HepG2 (cell line): ENCODE measurements around the gene TMEM87B. TPM values are rescaled to one million over a fixed set of nuclear protein-coding genes. Genes with fewer than 3 reads are reported as not detected.

Experiments
- ATAD3A ChIP-seq: sonication (generic); formaldehyde crosslinking; IDR thresholded peaks from 2 replicates; pipeline ENCODE4 v1.4.0; 2020; ENCODE audit warnings: missing genetic modification reagents
- CCDC6 ChIP-seq: sonication (generic); formaldehyde crosslinking; IDR thresholded peaks from 2 replicates; pipeline ENCODE4 v1.8.1; 2022; ENCODE audit warnings: mild to moderate bottlenecking, missing genetic modification reagents, moderate library complexity
- EEA1 ChIP-seq: sonication (generic); formaldehyde crosslinking; IDR thresholded peaks from 2 replicates; pipeline ENCODE4 v1.5.1; 2020; ENCODE audit warnings: mild to moderate bottlenecking, missing genetic modification reagents, borderline replicate concordance
- FOXA1 ChIP-seq, 2 experiments: fragments of 450-650 bp in 1 of 2; sonication (generic) in 1 of 2; formaldehyde crosslinking in 1 of 2; IDR thresholded peaks; 2 replicates each; pipeline versions ENCODE4 v1.4.0 to v1.6.1; 2016 to 2020; ENCODE audit warnings: missing genetic modification reagents in 1 of 2
- FOXJ3 ChIP-seq: sonication (generic); formaldehyde crosslinking; IDR thresholded peaks from 2 replicates; pipeline ENCODE4 v1.4.0; 2020; ENCODE audit warnings: missing genetic modification reagents, mild to moderate bottlenecking, borderline replicate concordance
- GMEB1 ChIP-seq: sonication (generic); formaldehyde crosslinking; IDR thresholded peaks from 2 replicates; pipeline ENCODE4 v1.5.1; 2020; ENCODE audit warnings: missing genetic modification reagents, mild to moderate bottlenecking, borderline replicate concordance
- HMG20A ChIP-seq: IDR thresholded peaks from 2 replicates; pipeline ENCODE4 v1.6.1; 2016; ENCODE audit warnings: borderline replicate concordance
- HOXA3 ChIP-seq: sonication (generic); formaldehyde crosslinking; IDR thresholded peaks from 2 replicates; pipeline ENCODE4 v1.5.0; 2020; ENCODE audit warnings: missing genetic modification reagents
- PBX3 ChIP-seq: sonication (generic); formaldehyde crosslinking; IDR thresholded peaks from 2 replicates; pipeline ENCODE4 v1.8.1; 2023; ENCODE audit warnings: missing genetic modification reagents, inconsistent platforms, borderline replicate concordance
- PHF5A ChIP-seq: IDR thresholded peaks from one replicate; pipeline ENCODE4 v1.6.1; 2018; ENCODE audit warnings: low read depth, missing genetic modification reagents; ENCODE audit not compliant: unreplicated experiment
- PRDM10 ChIP-seq: sonication (generic); formaldehyde crosslinking; IDR thresholded peaks from 2 replicates; pipeline ENCODE4 v1.4.0; 2020; ENCODE audit warnings: low read depth, missing genetic modification reagents
- RBAK ChIP-seq: sonication (generic); formaldehyde crosslinking; IDR thresholded peaks from 2 replicates; pipeline ENCODE4 v1.5.1; 2020; ENCODE audit warnings: mild to moderate bottlenecking, missing genetic modification reagents
- SNRNP70 ChIP-seq: fragments of 200-400 bp; formaldehyde crosslinking; IDR thresholded peaks from 2 replicates; pipeline ENCODE4 v1.6.1; 2017; ENCODE audit warnings: mild to moderate bottlenecking, low read depth, low read length, moderate library complexity
- SRF ChIP-seq: IDR thresholded peaks from 2 replicates; pipeline ENCODE4 v1.6.1; 2011; ENCODE audit warnings: mild to moderate bottlenecking, low read depth, low read length, moderate library complexity
- ZFP41 ChIP-seq: sonication (generic); formaldehyde crosslinking; IDR thresholded peaks from 2 replicates; pipeline ENCODE4 v1.4.0; 2020; ENCODE audit warnings: mild to moderate bottlenecking, missing genetic modification reagents, borderline replicate concordance
- ZNF33A ChIP-seq: sonication (generic); formaldehyde crosslinking; IDR thresholded peaks from 2 replicates; pipeline ENCODE4 v1.5.1; 2020; ENCODE audit warnings: missing genetic modification reagents, mild to moderate bottlenecking, moderate library complexity, borderline replicate concordance
- ZNF496 ChIP-seq: sonication (generic); formaldehyde crosslinking; IDR thresholded peaks from 2 replicates; pipeline ENCODE4 v1.8.1; 2023; ENCODE audit warnings: mild to moderate bottlenecking, moderate library complexity, missing genetic modification reagents; ENCODE audit not compliant: insufficient replicate concordance
- ZNF768 ChIP-seq: sonication (generic); formaldehyde crosslinking; IDR thresholded peaks from 2 replicates; pipeline ENCODE4 v1.4.0; 2020; ENCODE audit warnings: missing genetic modification reagents
- ZNF776 ChIP-seq: sonication (generic); formaldehyde crosslinking; IDR thresholded peaks from 2 replicates; pipeline ENCODE4 v1.4.0; 2020; ENCODE audit warnings: mild to moderate bottlenecking, missing genetic modification reagents
- ZNF800 ChIP-seq: sonication (generic); formaldehyde crosslinking; IDR thresholded peaks from 2 replicates; pipeline ENCODE4 v1.4.0; 2020; ENCODE audit warnings: missing genetic modification reagents
- polyA plus RNA-seq, 8 experiments: library from polyadenylated mRNA; depleted of rRNA in 3 of 8; stranded (reverse) in 7 of 8; unstranded in 1 of 8; fragments of >200 nt; fragmentation: Illumina TruSeq in 4 of 8; extraction: Trizol in 4 of 8; gene quantifications; 2 replicates each; pipeline versions ENCODE4 v1.2.1 to v1.2.3, GENCODE V29; 2011 to 2016; ENCODE audit warnings: low read depth in 4 of 8, missing spikeins in 1 of 8, mixed read lengths in 1 of 8; ENCODE audit not compliant: insufficient read depth in 1 of 8
- total RNA-seq, 5 experiments: library from RNA; depleted of rRNA; stranded (reverse); fragments of >200 nt; fragmentation: Illumina TruSeq; extraction: Trizol; gene quantifications; 2 replicates each; pipeline ENCODE4 v1.2.3, GENCODE V29; 2016; ENCODE audit warnings: low read depth in 1 of 5

Gene TMEM87B
- total and polyA plus RNA-seq, 2 of the 13 experiments (the other 11 are each of a cell fraction or from before 2014, with no cell fraction given): 15.1 to 16.2 TPM

- TF ChIP-seq PBX3 (CRISPR knock-in tag) (no peak), EEA1 (CRISPR knock-in tag) (peak; percentile 53; the same call in 1 of the 2 replicates), FOXJ3 (CRISPR knock-in tag) (no peak), HOXA3 (no peak), ATAD3A (CRISPR knock-in tag) (no peak), PHF5A (CRISPR knock-in tag) (no peak), GMEB1 (CRISPR knock-in tag) (0 out of 2 replicates have a peak, but pooled peaks have one; percentile 35), ZNF33A (CRISPR knock-in tag) (no peak), PRDM10 (no peak), ZFP41 (CRISPR knock-in tag) (0 out of 2 replicates have a peak, but pooled peaks have one; percentile 48), RBAK (no peak), ZNF496 (CRISPR knock-in tag) (no peak), SRF (no peak), ZNF800 (no peak), FOXA1 (IDR thresholded peaks at IDR 0.05) (no peak), FOXA1 (CRISPR knock-in tag; IDR thresholded peaks at IDR 0.05) (no peak), SNRNP70 (no peak), CCDC6 (no peak), ZNF768 (CRISPR knock-in tag) (peak; percentile 42; the same call in 1 of the 2 replicates), ZNF776 (peak; percentile 67; the same call in 1 of the 2 replicates), HMG20A (no peak)
These were observed 83.3 kb downstream of the TMEM87B start, which contains the start of gene FBLN7 (continued) for GRCh38 chr2:112138159-112139032.
